HG02623 (cell line): ENCODE measurements around the gene ZNF320.
"Not testable (repeated sequence)": the region's sequence is repeated elsewhere in the genome, so short reads cannot be mapped to it uniquely, and the experiment has no call there.

Source experiments
- ATAC-seq: cut with Tn5 transposase; IDR thresholded peaks from one replicate; pipeline ENCODE4 v1.9.1; 2021; ENCODE audit warnings: moderate library complexity; ENCODE audit not compliant: unreplicated experiment

Gene ZNF320

GRCh38 chr19:52897138-52897935 lies at the start of gene ZNF320:
TSS of gene ZNF320 (minus strand) at chr19:52897635. CDS start at chr19:52890255, 7,380 bp downstream.
- ATAC-seq, result peak; percentile 98

- ATAC-seq, result no peak
Observed at GRCh38 chr19:52946322-52947310, 49.2 kb upstream of the ZNF320 start.

- ATAC-seq, result no peak
Observed at GRCh38 chr19:52945652-52946321, 48.4 kb upstream of the ZNF320 start.

- not testable (repeated sequence) for ATAC-seq
Observed at GRCh38 chr19:52944703-52945493, 47.5 kb upstream of the ZNF320 start.

GRCh38 chr19:52943884-52944643 lies 46.6 kb upstream of the ZNF320 start:
- ATAC-seq, result no peak

- no peak for ATAC-seq
Observed at GRCh38 chr19:52943134-52943883, 45.9 kb upstream of the ZNF320 start.

GRCh38 chr19:52942386-52943133 lies 45.1 kb upstream of the ZNF320 start:
- peak; percentile 92 for ATAC-seq

- ATAC-seq, result peak; percentile 22
Observed at GRCh38 chr19:52941941-52942385, 44.5 kb upstream of the ZNF320 start.

- not testable (repeated sequence) for ATAC-seq
Observed at GRCh38 chr19:52941523-52941922, 44.1 kb upstream of the ZNF320 start.

GRCh38 chr19:52940905-52941304 lies 43.5 kb upstream of the ZNF320 start:
- not testable (repeated sequence) for ATAC-seq

- no peak for ATAC-seq
Observed at GRCh38 chr19:52938761-52939160, 41.3 kb upstream of the ZNF320 start.

GRCh38 chr19:52936954-52937325 lies 39.5 kb upstream of the ZNF320 start:
- no peak for ATAC-seq

GRCh38 chr19:52936151-52936953 lies 38.9 kb upstream of the ZNF320 start:
- no peak for ATAC-seq

GRCh38 chr19:52935434-52935833 lies 38.0 kb upstream of the ZNF320 start:
- ATAC-seq, result no peak

GRCh38 chr19:52924641-52925040 lies 27.2 kb upstream of the ZNF320 start:
- not testable (repeated sequence) for ATAC-seq

GRCh38 chr19:52923778-52924593 lies 26.6 kb upstream of the ZNF320 start:
- ATAC-seq, result no peak
